HG02763 (cell line): Measurements from ENCODE around the gene ZNRF3.
"Not testable (repeated sequence)": the region's sequence is repeated elsewhere in the genome, so short reads cannot be mapped to it uniquely, and the experiment has no call there.

Experiments
- ATAC-seq: cut with Tn5 transposase; IDR thresholded peaks from one replicate; pipeline ENCODE4 v1.9.1; 2021; ENCODE audit warnings: mild to moderate bottlenecking, moderate library complexity; ENCODE audit not compliant: unreplicated experiment

Gene ZNRF3

GRCh38 chr22:28883917-28884746 lies 760 bp downstream of the ZNRF3 start:
- peak; percentile 12 for ATAC-seq

GRCh38 chr22:28884747-28885350 lies 1.5 kb downstream of the ZNRF3 start:
- ATAC-seq, result no peak

- ATAC-seq, result no peak
Measured at GRCh38 chr22:28885939-28886338, 2.6 kb downstream of the ZNRF3 start.

DNA sequence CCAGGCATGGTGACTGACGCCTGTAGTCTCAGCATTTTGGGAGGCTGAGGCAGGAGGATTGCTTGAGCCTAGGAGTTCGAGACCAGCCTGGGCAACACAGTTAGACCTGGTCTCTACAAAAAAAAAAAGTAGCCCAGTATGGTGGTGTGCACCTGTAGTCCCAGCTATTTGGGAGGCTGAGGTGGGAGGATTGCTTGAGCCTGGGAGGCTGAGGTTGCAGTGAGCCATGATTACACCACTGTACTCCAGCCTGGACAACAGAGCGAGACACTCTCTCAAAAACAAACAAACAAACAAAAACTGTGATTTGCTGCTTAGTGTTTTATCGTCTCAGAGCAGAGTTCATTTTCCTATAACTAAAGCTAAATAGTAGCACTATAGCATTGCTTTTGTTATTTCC lies 3.3 kb downstream of the ZNRF3 start:
- not testable (repeated sequence) for ATAC-seq

- ATAC-seq, result no peak
Measured at GRCh38 chr22:28887725-28888459, 4.5 kb downstream of the ZNRF3 start.

- ATAC-seq, result no peak
Measured at GRCh38 chr22:28889478-28890024, 6.2 kb downstream of the ZNRF3 start.

DNA sequence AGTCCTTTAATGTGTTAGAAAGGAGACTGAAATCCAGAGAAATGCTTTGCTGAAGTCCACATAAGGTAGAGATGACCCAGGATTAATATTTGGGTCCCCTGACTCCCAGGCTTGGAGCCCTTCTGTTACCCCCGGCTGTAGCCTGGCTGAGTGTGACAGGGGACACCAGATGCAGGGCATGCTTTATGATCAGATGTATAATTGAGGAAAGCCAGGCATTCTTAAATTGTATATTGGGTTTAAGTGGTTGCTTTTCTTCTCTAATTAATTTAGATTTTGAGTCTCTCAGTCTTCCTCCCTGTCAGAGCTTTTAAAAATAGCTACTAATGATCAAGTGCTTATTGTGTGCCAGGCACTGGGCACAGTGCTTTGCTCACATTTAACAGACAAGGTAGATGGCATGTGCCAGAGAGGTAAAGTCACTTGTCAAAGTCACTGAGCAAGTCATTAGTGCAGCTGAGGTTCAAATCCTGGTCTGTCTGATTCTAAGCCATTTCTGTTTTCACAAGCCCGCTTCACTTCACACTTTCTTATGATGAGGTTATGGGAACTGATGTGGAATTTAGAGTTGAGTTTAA lies 7.9 kb downstream of the ZNRF3 start:
- no peak for ATAC-seq

- ATAC-seq, result no peak
Measured at GRCh38 chr22:28892175-28892731, 8.9 kb downstream of the ZNRF3 start.

DNA sequence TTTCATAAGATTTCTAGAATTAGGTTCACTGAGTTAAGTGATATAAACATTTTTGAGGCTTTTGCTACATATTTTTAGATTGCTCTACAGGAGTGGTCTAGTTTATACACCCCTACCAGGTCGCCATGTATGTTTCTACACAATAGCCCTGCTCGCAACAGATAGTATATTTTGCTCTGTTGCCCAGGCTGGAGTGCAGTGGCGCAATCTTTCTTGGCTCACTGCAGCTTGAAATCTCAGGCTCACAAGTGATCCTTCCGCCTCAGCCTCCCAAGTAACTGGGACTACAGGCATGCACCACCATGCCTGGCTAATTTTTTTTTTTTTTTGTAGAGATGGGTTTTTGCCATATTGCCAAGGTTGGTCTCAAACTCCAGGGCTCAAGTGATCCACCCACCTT lies 10.4 kb downstream of the ZNRF3 start:
- ATAC-seq, result no peak

- ATAC-seq, result no peak
Measured at GRCh38 chr22:28894334-28894733, 11.0 kb downstream of the ZNRF3 start.

- no peak for ATAC-seq
Measured at GRCh38 chr22:28894807-28895206, 11.4 kb downstream of the ZNRF3 start.

GRCh38 chr22:28896611-28897010 lies 13.2 kb downstream of the ZNRF3 start:
- no peak for ATAC-seq

DNA sequence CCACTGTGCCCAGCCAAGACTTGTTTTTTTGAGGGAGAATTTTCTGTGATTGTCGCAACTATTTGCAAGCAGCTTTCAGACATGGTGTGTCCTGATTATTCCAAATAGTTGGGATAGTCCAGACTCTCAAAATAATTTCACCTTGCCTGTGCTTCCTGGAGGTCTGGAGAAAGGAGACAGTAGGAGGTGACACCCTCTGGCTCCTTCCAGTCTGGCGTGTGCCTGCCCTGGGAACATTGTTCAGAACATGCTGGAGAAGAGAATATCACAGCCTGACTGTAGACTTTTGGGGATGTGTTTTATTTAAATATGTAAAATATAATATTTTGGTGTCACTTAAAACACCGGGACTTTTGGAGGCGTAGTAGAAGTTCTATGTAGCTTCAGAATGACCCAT lies 14.9 kb downstream of the ZNRF3 start:
- ATAC-seq, result no peak

DNA sequence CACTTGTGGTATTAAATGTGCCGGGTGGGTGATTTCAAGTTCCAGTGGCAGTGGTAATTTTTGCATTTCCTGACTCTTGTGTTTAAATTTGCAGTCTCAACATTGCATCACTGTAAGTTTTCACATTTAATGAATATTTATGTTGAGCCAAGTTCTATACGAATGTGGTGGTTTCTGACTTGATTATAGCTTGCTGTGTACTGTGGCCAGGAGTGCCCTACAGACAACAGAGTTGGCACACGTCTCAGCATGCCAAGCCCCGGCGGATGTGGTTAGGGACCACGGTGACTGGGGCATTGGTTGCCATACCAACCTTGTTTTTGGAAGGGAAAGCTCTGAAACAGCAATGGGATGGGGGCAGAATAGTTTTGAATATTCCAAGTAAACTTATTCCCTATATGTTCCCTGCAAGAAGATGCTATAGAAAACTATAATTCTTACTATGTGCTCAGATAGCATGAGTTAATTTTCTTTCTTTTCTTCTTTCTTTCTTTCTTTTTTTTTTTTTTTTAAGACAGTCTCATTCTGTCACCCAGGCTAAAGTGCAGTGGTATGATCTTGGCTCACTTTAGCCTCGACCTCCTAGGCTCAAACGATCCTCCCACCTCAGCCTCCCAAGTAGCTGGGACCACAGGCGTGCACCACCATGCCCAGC lies 16.0 kb downstream of the ZNRF3 start:
- ATAC-seq, result no peak

- no peak for ATAC-seq
Measured at GRCh38 chr22:28900379-28900925, 17.1 kb downstream of the ZNRF3 start.

- ATAC-seq, result no peak
Measured at GRCh38 chr22:28902490-28902889, 19.1 kb downstream of the ZNRF3 start.

GRCh38 chr22:28903080-28903479 lies 19.7 kb downstream of the ZNRF3 start:
- ATAC-seq, result no peak

DNA sequence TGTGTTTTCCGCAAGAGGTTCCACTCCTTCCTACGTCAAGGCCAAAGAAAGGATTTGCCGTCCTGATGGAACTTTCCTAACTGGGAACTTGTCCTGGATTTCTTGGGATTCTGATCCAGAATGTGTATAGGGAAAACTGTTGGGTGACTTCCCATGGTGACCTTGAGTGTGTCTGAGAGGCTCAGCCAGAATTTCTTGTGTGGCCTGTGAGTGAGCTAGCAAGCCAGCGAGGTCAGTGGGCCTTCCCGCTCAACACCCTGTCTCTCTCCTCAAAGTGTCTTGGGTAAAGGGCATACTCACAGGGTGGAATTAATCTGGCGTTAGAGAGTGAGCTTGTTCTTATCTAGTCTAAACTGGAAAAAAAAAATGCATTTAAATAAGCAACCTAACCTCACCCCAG lies 20.4 kb downstream of the ZNRF3 start:
- no peak for ATAC-seq

GRCh38 chr22:28904211-28904896 lies 21.0 kb downstream of the ZNRF3 start:
- ATAC-seq, result no peak
